Skin of body (tissue), 2 donors: ENCODE data around the gene MAPK1. TPM values are rescaled to one million over a fixed set of nuclear protein-coding genes. Genes with fewer than 3 reads are reported as not detected.
"Not testable (repeated sequence)": the region's sequence is repeated elsewhere in the genome, so short reads cannot be mapped to it uniquely, and the experiment has no call there.

Experiments
- DNase-seq: peaks from one replicate; lab custom pipeline; 2025; lab: John Stamatoyannopoulos, UW
- total RNA-seq: library from RNA; depleted of rRNA; stranded (reverse); fragments of >200 nt; gene quantifications from one replicate; pipeline ENCODE4 v1.2.3, GENCODE V29; 2014

Gene MAPK1
- total RNA-seq, 1 donor from 2014 or later, result 43.0 TPM

- DNase-seq, result no peak
Measured at GRCh38 chr22:21758091-21758864, 109.2 kb downstream of the MAPK1 start.

- no peak for DNase-seq
Measured at GRCh38 chr22:21755851-21756284, 111.6 kb downstream of the MAPK1 start.

- DNase-seq, result peak; percentile 11
Measured at GRCh38 chr22:21754523-21754922, 112.9 kb downstream of the MAPK1 start.

GRCh38 chr22:21753374-21754111 lies 113.9 kb downstream of the MAPK1 start:
- no peak for DNase-seq

- DNase-seq, result no peak
Measured at GRCh38 chr22:21752276-21752675, 115.2 kb downstream of the MAPK1 start.

- no peak for DNase-seq
Measured at GRCh38 chr22:21745948-21746347, 121.5 kb downstream of the MAPK1 start.

- DNase-seq, result not testable (repeated sequence)
Measured at GRCh38 chr22:21744917-21745316, 122.5 kb downstream of the MAPK1 start.

GRCh38 chr22:21741790-21742189 lies 125.7 kb downstream of the MAPK1 start:
- no peak for DNase-seq

- no peak for DNase-seq
Measured at GRCh38 chr22:21741059-21741458, 126.4 kb downstream of the MAPK1 start.

GRCh38 chr22:21739828-21740377 lies 127.5 kb downstream of the MAPK1 start:
- DNase-seq, result no peak

GRCh38 chr22:21738966-21739365 lies 128.5 kb downstream of the MAPK1 start:
- DNase-seq, result no peak

GRCh38 chr22:21738081-21738480 lies 129.4 kb downstream of the MAPK1 start:
- no peak for DNase-seq

GRCh38 chr22:21736948-21737347 lies 130.5 kb downstream of the MAPK1 start:
- DNase-seq, result no peak

- DNase-seq, result no peak
Measured at GRCh38 chr22:21736084-21736642, 131.3 kb downstream of the MAPK1 start.

- DNase-seq, result peak; percentile 96
Measured at GRCh38 chr22:21735200-21736083, 132.0 kb downstream of the MAPK1 start, which contains the start of gene YPEL1. YPEL1 (minus strand) TSS chr22:21735794; CDS start chr22:21710744, 25,050 bp downstream.

GRCh38 chr22:21734540-21735199 lies 132.8 kb downstream of the MAPK1 start:
- DNase-seq, result no peak

- DNase-seq, result no peak
Measured at GRCh38 chr22:21731503-21731902, 135.9 kb downstream of the MAPK1 start.

GRCh38 chr22:21730535-21731308 lies 136.7 kb downstream of the MAPK1 start:
- DNase-seq, result no peak

GRCh38 chr22:21729184-21729583 lies 138.3 kb downstream of the MAPK1 start:
- not testable (repeated sequence) for DNase-seq

GRCh38 chr22:21728270-21728669 lies 139.2 kb downstream of the MAPK1 start:
- DNase-seq, result no peak
